SIG-M5 treated with dmso at 0.1 percent for 504 hours (cell line): ENCODE results near the gene FILIP1.
"Not testable (repeated sequence)": the region's sequence is repeated elsewhere in the genome, so short reads cannot be mapped to it uniquely, and the experiment has no call there.

Experiments used
- DNase-seq: peaks from one replicate; lab custom pipeline; 2025; ENCODE audit not compliant: unreplicated experiment; lab: John Stamatoyannopoulos, UW

Gene FILIP1

DNA sequence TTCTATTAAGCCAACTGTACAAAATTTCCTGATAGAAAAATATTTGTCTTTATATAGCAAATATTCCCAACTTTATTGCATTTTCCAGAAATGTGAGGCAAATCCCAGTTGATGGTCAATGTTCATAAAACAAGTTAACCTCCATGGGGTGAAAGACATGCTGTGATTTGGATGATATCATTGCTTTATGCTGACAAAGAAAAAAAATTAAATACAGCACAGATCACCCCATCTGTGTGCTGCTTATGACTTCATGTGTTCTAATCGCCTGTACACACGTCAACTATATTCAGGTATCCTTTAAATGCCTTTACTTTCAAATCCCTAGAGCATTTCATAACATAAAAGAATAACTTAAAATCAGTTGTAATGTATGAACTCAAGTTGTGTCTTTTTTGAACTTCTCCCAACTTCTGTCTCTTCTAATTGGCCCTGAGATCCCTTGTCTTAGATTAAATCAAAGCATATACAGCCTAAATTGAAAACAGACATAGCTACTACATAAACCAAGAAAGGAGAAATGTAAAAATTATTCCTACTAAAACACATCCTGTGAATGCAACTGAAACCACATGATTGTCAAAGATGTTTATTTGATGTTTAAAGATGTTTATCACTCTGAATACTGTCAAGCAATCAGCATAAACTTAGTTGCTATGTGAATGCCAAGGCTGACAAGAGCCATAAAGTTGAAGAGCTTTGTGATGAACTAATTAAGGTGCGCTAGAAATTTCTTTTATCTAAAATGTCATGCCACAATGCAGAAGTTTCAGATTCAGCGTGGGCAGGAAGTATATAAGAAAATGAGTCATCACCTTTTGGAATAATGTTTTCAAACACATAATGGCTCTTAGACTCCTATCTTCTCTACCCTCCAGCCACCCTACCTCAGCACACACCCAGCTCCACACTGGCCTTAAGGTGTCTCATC is 68.7 kb downstream of the FILIP1 start:
- DNase-seq = no peak

DNA sequence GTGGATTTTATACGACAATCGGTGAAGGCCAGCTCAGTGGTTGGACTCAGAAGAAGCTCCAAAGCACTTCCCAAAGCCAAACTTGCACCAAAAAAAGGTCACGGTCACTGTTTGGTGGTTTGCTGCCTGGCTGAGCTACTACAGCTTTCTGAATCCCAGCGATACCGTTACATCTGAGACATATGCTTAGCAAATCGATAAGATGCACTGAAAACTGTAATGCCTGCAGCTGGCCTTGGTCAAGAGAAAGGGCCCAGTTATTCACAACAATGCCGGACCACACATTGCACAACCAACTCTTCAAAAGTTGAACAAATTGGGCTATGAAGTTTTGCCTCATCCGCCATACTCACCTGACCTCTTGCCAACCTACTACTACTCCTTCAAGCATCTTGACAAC is 70.2 kb downstream of the FILIP1 start:
- DNase-seq = no peak

DNA sequence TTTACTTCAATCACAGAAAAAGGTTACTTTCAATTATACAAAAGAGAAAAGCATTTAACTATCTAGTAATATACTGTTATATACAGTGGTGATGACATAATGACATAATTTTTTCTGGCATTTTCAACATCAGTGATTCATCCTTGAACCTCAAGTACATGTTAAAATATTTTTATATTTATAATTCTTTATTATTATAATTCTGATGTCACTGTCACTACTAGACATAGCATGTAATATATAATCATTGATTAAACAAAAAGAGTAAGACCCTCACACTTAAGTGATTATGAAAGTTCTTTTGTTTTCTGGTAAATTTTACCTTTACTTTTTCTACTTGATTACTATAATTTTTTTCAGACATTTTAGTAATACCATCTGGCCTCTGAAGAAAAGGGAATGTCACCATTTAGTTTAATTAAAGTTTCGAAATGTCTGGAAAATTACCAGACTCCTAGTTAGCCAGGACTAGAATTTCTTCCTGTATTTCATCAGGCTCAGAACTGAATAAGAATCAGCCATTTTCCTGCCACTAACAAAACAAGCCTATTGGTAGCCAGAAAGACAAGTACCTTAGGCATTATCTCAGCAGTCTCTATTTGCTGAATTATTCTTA is 71.5 kb downstream of the FILIP1 start:
- no peak for DNase-seq

DNA sequence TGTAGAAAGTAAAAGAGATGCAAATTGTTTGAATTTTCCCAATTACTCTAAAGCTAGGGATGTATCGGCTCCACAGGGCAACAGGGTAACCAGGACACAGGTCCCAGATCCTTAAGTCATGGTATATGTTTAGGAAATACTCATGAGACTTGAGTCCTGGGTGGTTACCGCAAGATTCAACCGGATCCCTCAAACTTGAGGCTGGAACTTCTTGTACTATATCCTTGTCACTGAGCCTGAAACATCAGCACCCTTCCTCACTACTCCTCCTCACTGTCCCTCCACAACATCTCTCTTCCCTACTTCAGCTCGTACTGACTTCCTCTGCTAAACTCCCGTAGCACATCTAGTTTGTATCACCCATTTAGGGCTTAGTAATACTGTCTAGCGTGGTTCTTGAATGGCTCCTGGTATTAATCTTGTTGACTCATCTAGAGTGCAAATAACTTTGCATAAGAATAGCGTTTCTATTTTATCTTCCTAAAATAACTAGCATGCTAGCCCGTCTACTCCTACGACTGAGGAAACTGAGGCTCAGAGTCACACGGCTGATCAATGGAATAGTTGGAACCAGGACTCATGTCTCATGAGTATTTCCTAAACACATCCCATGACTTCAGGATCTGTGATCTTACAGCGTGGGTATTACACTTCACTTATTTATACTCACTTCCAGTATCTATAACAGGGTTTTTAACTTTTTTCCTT is 72.1 kb downstream of the FILIP1 start:
- no peak for DNase-seq

DNA sequence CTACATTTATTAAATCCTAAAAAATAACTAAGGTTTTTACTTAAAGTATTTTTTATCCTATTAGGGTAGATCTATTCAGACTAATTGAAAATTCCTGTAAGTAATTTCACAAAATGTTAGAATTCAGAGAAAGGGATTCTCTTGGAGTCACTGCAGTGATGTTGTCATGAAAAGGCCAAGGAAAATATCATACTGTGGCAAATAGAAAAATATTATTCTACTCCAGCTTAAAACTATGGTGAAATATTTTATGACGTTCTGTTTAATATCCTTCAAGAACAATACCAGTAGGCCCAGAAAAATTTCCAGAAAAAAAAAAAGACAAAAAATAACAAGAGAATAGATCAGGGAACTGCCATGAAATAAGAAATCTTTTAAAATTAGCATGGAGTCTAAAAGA is 73.6 kb downstream of the FILIP1 start:
- no peak for DNase-seq

DNA sequence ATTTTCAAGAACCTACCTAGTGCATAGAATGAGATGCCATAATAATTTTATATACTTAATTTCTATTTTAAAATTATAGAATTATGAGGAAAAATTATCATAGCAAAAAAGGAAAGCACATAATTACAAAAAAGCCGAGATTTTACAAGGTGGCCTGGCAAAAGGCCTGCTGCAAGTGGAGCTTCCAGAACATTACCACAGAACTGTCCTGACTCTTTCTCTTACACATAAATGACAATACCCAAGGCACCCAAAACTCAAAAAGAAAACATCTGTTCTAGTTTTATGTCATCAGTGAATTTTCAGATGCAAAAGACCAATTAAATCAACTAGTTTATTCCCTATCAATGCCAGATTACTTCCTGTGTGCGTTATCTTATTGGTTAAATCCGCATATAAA is 74.2 kb downstream of the FILIP1 start:
- DNase-seq = no peak

DNA sequence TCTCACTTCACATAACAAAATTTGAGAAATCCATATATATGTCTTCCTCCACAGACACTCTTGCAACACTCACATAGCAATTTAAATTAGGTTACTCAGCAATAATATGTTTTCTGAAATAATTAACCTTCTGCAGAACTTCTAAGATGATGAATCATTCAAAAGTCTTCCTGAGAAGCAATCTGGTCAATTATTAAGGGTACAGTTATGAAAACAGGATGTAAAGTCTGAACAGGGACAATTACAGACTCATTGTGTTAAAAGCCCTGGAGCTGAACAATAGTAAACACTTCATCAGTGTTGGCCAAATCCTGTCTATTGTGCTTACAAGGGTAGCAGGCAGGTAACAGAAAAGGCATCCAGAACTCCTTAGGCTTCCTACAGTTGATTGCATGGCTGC is 75.4 kb downstream of the FILIP1 start:
- DNase-seq = no peak

DNA sequence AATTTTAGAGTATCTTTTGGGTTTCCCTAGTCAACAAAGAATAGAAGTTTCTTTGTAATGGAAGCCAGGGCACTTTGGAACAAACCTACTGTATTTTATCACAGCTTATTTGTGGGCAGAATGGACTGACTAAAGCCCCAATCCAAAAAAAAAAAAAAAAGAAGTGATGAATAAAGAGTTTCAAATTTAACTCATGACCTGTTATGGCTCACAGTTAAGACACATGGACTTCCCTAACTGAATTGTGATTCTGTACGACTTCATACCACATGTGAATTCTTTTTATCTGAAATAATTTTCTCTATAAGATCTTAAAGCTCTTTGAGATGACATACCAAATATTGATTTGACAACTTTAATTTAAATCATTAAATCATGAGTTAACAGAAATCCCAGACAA is 77.2 kb downstream of the FILIP1 start:
- no peak for DNase-seq

DNA sequence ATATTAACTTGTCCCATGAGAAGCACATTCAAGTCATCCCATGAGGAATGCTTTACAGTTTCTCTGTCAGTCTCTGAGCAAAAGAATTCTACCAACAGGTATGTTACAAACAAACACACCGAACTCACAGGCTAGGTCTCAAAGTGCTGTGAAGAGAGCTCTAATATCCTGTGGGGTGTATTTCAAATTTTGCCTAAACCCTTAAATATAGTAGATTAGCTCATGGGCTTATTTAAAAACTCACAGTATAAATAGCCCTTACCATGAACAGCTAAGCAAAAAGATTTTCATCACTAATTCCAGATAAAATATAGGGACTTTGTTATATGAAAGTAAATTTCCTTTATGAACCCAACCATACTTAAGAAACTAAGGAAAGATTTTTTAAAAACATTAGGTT is 77.8 kb downstream of the FILIP1 start:
- DNase-seq = no peak

DNA sequence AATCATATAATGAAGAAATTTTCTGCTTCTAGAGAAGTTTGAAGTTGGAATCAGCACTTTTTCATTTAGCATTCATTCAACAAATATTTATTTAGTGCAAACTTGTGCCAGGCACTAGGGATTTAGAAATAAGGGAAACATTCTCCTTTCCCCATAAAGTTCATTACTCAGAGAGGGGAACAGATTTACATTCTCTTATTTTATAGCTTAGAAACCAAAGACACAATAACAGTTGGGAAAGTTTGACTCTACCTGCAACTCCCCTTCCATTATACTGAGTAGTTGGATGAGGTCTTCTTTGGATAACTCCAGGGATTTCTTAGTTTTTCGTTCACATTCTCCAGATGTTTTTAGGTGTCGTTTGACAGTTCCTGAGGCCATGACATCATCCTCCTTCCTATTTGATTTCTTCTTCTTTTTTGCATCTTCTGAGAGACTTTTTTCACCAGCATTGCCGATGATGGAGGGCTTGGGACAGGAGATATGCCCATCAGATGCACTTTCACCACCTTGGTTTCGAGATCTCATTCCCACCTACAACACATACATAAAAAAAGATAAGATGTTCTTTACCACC is 79.1 kb downstream of the FILIP1 start:
- no peak for DNase-seq

DNA sequence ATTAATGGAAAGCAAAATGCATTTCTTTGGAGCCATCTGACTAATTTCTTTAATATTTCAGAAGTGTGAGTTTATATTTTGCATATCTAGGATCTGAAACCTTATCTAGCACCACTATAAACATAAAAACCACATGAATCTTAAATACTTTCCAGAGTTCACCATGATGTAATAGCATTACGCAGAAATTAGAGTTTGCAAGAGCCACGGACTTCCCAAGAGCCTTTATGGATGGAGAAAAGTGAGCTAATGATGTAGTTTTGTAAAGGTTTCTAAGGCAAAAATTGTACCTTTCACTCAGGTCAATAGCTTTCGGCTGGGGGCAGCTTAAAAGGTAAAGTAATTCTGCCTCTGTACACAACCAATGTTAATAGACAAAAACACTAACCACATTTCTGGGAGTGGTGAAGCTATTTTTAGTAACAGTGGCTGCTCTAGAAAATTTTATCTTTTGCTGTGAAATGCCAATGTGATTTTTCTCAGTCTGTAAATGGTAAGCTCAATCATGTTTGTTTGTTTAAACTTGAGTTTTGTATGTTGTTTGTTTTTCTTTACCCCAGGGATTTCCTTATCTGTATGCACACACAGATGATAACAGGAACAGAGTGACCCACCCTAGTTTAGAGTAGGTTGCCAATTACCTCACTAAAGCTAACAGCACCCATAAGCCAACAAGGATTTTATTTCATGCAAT is 80.5 kb downstream of the FILIP1 start:
- no peak for DNase-seq

DNA sequence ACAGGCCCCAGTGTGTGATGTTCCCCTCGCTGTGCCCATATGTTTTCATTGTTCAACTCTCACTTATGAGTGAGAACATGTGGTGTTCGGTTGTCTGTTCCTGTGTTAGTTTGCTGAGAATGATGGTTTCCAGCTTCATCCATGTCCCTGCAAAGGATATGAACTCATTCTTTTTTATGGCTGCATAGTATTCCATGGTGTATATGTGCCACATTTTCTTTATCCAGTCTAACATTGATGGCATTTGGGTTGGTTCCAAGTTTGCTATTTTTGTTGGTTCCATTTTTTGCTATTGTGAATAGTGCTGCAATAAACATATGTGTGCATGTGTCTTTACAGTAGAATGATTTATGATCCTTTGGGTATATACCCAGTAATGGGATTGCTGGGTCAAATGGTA is 83.0 kb downstream of the FILIP1 start:
- DNase-seq = not testable (repeated sequence)

DNA sequence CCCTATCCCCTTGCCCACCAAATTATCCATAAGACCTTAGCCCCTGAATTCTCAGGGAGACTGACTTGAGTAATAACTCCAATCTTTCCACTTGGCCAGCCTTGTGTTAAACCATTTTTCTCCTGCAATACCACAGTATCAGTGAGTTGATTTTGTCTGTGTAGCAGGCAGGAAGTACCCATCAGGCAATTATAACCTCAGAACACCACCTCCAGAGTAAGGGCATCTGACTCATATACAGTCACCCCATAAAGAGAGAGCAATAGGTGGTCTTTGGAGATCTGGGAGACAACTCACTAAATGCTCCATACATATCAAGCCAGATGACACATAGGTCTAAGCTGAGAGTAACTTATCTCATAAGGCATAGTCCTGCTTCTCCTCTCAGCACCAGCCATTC is 83.7 kb downstream of the FILIP1 start:
- no peak for DNase-seq

DNA sequence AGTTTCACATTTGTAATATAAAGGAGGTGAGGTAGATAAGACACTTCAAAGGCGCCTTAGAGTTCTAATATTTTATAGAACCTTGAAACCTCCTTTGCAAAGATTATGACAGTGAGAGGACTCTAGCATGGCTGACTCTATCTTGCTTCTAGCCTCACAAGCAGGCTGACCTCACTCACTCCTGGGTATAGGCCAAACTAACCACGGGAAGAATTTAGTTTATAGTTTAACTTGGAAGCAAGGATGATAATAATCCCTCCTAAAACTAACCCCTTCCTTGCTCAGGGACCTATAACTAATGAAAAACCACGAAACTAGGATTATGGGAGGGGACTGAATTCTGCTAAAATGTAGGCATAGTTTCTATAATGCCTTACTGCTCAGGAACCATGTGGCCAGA is 84.3 kb downstream of the FILIP1 start:
- DNase-seq = no peak

DNA sequence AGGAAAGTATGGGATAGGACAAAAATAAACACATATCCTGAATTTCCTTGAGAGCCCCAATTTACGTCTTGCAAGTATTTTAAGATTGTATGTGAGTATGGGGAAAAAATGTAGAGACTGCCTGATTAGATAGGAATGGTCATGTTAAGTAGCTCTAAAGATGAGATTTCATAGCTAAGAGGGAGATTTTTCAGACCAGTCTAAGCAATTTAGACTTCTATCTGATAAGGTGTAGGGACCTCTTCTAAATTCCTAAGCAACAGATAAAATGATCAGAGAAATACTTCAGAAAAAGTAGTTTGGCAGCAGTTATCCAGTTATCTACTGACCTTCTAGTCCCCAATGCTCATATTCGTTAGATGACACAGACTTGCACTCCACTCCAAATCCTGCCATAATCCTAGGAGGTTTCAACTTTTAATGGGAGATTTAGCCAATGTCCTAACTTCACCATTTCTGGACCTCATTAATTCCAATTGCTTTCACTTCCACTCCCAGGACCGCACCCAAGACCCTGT is 90.0 kb downstream of the FILIP1 start:
- no peak for DNase-seq

DNA sequence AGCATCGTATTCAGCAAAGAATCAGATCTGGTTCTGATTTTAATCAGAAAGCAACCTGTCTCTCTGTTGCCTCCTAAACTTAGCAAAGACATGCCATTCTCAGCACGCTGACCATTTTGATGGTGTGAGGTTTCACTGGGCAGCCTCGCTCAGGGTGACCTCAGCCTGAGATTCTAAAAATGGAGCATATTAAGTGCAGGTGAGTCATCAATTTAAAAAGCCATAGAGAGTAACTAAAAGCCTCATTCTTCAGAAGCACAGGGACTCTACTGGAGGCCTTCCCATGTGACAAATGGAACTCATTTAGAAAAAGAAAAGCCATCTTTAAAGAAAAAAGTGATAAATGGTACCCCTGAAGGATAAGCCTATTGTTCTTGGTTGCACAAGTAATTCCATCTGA is 91.3 kb downstream of the FILIP1 start:
- no peak for DNase-seq

DNA sequence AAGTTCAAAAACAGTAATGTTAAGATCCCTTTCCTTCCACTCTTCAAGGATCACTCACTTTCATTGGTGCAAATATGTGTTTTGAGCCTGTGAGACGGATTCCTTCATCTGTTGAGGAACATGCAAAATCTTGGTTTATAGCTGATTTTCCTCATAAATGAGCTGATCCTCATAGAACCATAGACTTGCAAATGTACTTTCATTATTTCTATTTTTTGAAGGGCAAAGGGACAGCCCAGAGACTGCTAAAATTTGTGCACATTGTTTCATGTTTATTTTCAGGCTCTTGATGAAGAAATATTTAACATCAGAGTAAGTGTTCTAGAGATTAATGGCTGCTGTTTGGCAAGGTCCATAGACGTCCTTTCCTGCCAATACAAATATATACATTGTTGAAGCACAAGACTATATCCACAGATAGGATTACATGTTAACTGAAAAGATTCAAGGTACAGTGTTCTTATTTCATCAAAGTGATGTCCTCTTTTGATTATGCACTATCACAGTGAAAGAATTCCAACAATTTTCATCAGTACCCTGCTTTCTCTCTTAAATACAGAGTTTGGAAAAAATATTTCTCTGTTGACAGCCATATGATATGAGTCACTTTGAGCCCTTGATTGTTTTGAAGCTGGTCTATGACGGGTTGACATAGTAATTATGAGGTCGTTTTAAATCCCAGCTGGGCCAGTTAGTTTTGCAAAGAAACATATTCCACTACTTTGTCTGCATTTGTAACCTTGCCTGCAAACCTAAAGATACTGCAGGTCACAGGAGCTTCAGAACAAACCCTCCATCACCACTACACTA is 95.7 kb downstream of the FILIP1 start:
- no peak for DNase-seq

DNA sequence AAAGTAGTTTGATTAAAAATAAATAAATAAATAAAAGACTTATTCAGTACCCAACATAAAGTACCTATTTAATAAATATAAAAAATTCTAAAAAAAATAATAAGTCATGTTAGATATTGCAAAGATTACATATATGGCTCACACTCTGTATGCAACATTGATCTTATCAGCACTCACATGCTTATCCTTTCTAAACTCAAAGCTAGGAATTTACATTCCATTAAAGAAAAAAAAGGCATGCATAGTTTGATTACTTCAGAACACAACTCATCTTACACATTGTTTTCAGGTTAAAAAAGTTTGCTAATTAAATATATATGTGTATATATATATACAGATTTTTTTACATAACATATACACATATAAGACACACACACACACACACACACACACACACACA is 96.4 kb downstream of the FILIP1 start:
- DNase-seq = no peak

DNA sequence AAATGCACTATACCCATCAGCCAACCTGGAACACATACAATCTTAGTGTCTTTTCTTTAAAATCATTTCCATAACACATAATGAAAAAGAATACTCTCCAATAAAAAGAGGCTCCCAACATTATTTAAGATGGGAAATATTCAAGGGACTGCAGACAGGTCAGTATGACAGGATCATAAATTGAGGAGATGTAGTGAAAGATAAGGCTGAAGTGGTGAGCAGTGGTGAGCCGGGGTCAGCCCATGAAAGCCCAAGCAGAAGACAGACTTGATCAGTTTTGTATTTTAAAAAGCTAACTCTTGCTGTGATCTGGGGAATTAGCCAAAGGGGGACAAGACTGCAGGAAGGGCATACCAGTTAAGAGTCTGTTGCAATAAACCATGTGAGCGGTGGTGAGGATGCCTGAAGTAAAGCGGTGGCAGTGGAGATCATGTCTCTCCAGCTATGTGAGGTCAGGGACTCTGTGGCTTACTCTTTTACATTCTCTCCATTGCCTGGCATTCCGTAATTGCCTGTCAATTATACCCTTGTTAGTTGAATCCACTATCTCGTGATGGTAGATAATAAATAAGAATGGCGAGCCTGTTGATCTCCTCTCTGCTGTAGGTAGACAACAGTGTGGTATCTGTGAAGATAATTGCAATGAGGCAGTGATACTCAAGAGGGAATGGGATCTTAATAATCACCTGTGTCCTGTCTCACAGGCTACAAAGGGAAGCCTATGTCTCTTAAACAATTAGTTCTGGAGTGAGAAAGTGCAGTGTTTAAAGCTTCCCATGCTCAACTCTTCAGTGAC is 97.4 kb downstream of the FILIP1 start:
- no peak for DNase-seq
